ENCODE measurements around the gene RUNX2.
"Not testable (repeated sequence)": the region's sequence is repeated elsewhere in the genome, so short reads cannot be mapped to it uniquely, and the experiment has no call there.

Gene RUNX2

GRCh38 chr6:45658958-45659357, 330.8 kb downstream of the RUNX2 start:
- DNase-seq: no peak

GRCh38 chr6:45661661-45662060, 333.5 kb downstream of the RUNX2 start:
- no peak for DNase-seq

GRCh38 chr6:45663251-45664221, 335.4 kb downstream of the RUNX2 start:
- DNase-seq: no peak

GRCh38 chr6:45664707-45665106, 336.6 kb downstream of the RUNX2 start:
- DNase-seq: no peak

- DNase-seq: no peak
Observed at GRCh38 chr6:45665859-45666258, 337.7 kb downstream of the RUNX2 start.

GRCh38 chr6:45666846-45667245, 338.7 kb downstream of the RUNX2 start:
- no peak for DNase-seq

- no peak for DNase-seq
Observed at GRCh38 chr6:45667300-45667699, 339.2 kb downstream of the RUNX2 start.

GRCh38 chr6:45667766-45668165, 339.6 kb downstream of the RUNX2 start:
- no peak for DNase-seq

GRCh38 chr6:45668705-45669104, 340.6 kb downstream of the RUNX2 start:
- no peak for DNase-seq

- DNase-seq: not testable (repeated sequence)
Observed at GRCh38 chr6:45673167-45673566, 345.0 kb downstream of the RUNX2 start.

GRCh38 chr6:45675166-45675565, 347.0 kb downstream of the RUNX2 start:
- DNase-seq: not testable (repeated sequence)

GRCh38 chr6:45675634-45676033, 347.5 kb downstream of the RUNX2 start:
- DNase-seq: no peak

- no peak for DNase-seq
Observed at GRCh38 chr6:45676380-45676779, 348.2 kb downstream of the RUNX2 start.

- DNase-seq: no peak
Observed at GRCh38 chr6:45677381-45678284, 349.5 kb downstream of the RUNX2 start.

GRCh38 chr6:45678285-45678607, 350.1 kb downstream of the RUNX2 start:
- no peak for DNase-seq

GRCh38 chr6:45679163-45679562, 351.0 kb downstream of the RUNX2 start:
- no peak for DNase-seq

GRCh38 chr6:45679631-45680030, 351.5 kb downstream of the RUNX2 start:
- no peak for DNase-seq

GRCh38 chr6:45681860-45682511, 353.9 kb downstream of the RUNX2 start:
- DNase-seq: no peak

GRCh38 chr6:45684476-45684875, 356.3 kb downstream of the RUNX2 start:
- no peak for DNase-seq

- DNase-seq: no peak
Observed at GRCh38 chr6:45685076-45685475, 356.9 kb downstream of the RUNX2 start.

- no peak for DNase-seq
Observed at GRCh38 chr6:45686841-45687569, 358.9 kb downstream of the RUNX2 start.

- DNase-seq: no peak
Observed at GRCh38 chr6:45687570-45687969, 359.4 kb downstream of the RUNX2 start.

GRCh38 chr6:45688180-45688579, 360.1 kb downstream of the RUNX2 start:
- DNase-seq: no peak
